SU-DHL-6 (cell line): ENCODE measurements around the gene CEP55.

Experiments
- EZH2phosphoT487 ChIP-seq: fragments of 200-600 bp; sonication (generic), shearing (Covaris generic); conservative IDR thresholded peaks from 2 replicates; pipeline ENCODE4 v1.6.1; 2018; ENCODE audit warnings: mild to moderate bottlenecking, antibody characterized with exemption, low read length, moderate library complexity, mixed read lengths
- TF ChIP-seq, protein P1 (sequence below): fragments of 200-600 bp; sonication (generic); IDR thresholded peaks from one replicate; pipeline ENCODE4 v1.5.1; 2017; ENCODE audit warnings: antibody characterized with exemption, mild to moderate bottlenecking, low read length, moderate library complexity; ENCODE audit not compliant: insufficient read depth, poor library complexity, severe bottlenecking

- TF ChIP-seq, protein P1, sequence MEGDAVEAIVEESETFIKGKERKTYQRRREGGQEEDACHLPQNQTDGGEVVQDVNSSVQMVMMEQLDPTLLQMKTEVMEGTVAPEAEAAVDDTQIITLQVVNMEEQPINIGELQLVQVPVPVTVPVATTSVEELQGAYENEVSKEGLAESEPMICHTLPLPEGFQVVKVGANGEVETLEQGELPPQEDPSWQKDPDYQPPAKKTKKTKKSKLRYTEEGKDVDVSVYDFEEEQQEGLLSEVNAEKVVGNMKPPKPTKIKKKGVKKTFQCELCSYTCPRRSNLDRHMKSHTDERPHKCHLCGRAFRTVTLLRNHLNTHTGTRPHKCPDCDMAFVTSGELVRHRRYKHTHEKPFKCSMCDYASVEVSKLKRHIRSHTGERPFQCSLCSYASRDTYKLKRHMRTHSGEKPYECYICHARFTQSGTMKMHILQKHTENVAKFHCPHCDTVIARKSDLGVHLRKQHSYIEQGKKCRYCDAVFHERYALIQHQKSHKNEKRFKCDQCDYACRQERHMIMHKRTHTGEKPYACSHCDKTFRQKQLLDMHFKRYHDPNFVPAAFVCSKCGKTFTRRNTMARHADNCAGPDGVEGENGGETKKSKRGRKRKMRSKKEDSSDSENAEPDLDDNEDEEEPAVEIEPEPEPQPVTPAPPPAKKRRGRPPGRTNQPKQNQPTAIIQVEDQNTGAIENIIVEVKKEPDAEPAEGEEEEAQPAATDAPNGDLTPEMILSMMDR: no peak
- TF ChIP-seq EZH2phosphoT487: no peak
Observed at GRCh38 chr10:93565446-93565845, 69.0 kb downstream of the CEP55 start.
